Endometrial microvascular endothelial cells (primary cell): ENCODE results near the gene ERICH6B. TPM values are rescaled to one million over a fixed set of nuclear protein-coding genes. Genes with fewer than 3 reads are reported as not detected.
"Not testable (repeated sequence)": the region's sequence is repeated elsewhere in the genome, so short reads cannot be mapped to it uniquely, and the experiment has no call there.

Experiments
- in situ Hi-C: cut with HindIII; loops from 2 replicates; pipeline ENCODE4 v1.10.0; 2017; ENCODE audit warnings: low sequenced_read_pairs, low pct_unique_long_range_greater_than_20kb; ENCODE audit errors: inconsistent ontology term
- total RNA-seq: library from RNA; depleted of rRNA; stranded (reverse); fragments of >200 nt; gene quantifications from one replicate; pipeline ENCODE4 v1.2.3, GENCODE V29; 2015; ENCODE audit errors: inconsistent ontology term

Gene ERICH6B
- total RNA-seq, result not detected

GRCh38 chr13:45615501-45616101, at the start of gene ERICH6B:
Gene ERICH6B, minus strand, starts transcription at chr13:45615739. Its CDS starts 18,734 bp downstream, at chr13:45597005.
- in situ Hi-C loops, result no loop called here

GRCh38 chr13:45662903-45663302, 47.4 kb upstream of the ERICH6B start:
- in situ Hi-C loops, result not testable (repeated sequence)

- in situ Hi-C loops, result no loop called here
Measured at GRCh38 chr13:45662162-45662561, 46.6 kb upstream of the ERICH6B start.

- in situ Hi-C loops, result not testable (repeated sequence)
Measured at GRCh38 chr13:45660458-45660857, 44.9 kb upstream of the ERICH6B start.

- in situ Hi-C loops, result no loop called here
Measured at GRCh38 chr13:45659536-45659935, 44.0 kb upstream of the ERICH6B start.

- in situ Hi-C loops, result no loop called here
Measured at GRCh38 chr13:45658586-45659235, 43.2 kb upstream of the ERICH6B start.

- in situ Hi-C loops, result no loop called here
Measured at GRCh38 chr13:45654633-45655349, 39.3 kb upstream of the ERICH6B start.

- in situ Hi-C loops, result not testable (repeated sequence)
Measured at GRCh38 chr13:45645263-45645662, 29.7 kb upstream of the ERICH6B start.

- in situ Hi-C loops, result not testable (repeated sequence)
Measured at GRCh38 chr13:45642159-45642558, 26.6 kb upstream of the ERICH6B start.

GRCh38 chr13:45635291-45635690, 19.8 kb upstream of the ERICH6B start:
- in situ Hi-C loops, result not testable (repeated sequence)

GRCh38 chr13:45630791-45631190, 15.3 kb upstream of the ERICH6B start:
- in situ Hi-C loops, result no loop called here

- in situ Hi-C loops, result no loop called here
Measured at GRCh38 chr13:45629940-45630339, 14.4 kb upstream of the ERICH6B start.

- in situ Hi-C loops, result no loop called here
Measured at GRCh38 chr13:45628094-45628493, 12.6 kb upstream of the ERICH6B start.

- in situ Hi-C loops, result no loop called here
Measured at GRCh38 chr13:45627656-45628055, 12.1 kb upstream of the ERICH6B start.

- in situ Hi-C loops, result no loop called here
Measured at GRCh38 chr13:45626731-45627374, 11.3 kb upstream of the ERICH6B start.

- in situ Hi-C loops, result no loop called here
Measured at GRCh38 chr13:45623516-45624090, 8.1 kb upstream of the ERICH6B start.

GRCh38 chr13:45621950-45622349, 6.4 kb upstream of the ERICH6B start:
- in situ Hi-C loops, result no loop called here

- in situ Hi-C loops, result no loop called here
Measured at GRCh38 chr13:45607931-45608330, 7.6 kb downstream of the ERICH6B start.

GRCh38 chr13:45604892-45605291, 10.6 kb downstream of the ERICH6B start:
- in situ Hi-C loops, result no loop called here
